ENCODE measurements around the gene XRCC1.

GRCh38 chr19:43564800-43565199 is 10.5 kb downstream of the XRCC1 start:
- TF ChIP-seq, protein P1, sequence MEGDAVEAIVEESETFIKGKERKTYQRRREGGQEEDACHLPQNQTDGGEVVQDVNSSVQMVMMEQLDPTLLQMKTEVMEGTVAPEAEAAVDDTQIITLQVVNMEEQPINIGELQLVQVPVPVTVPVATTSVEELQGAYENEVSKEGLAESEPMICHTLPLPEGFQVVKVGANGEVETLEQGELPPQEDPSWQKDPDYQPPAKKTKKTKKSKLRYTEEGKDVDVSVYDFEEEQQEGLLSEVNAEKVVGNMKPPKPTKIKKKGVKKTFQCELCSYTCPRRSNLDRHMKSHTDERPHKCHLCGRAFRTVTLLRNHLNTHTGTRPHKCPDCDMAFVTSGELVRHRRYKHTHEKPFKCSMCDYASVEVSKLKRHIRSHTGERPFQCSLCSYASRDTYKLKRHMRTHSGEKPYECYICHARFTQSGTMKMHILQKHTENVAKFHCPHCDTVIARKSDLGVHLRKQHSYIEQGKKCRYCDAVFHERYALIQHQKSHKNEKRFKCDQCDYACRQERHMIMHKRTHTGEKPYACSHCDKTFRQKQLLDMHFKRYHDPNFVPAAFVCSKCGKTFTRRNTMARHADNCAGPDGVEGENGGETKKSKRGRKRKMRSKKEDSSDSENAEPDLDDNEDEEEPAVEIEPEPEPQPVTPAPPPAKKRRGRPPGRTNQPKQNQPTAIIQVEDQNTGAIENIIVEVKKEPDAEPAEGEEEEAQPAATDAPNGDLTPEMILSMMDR (IDR thresholded peaks at IDR 0.05) = no peak
- TF ChIP-seq POLR2A (IDR thresholded peaks at IDR 0.05) (no peak), EP300 (IDR thresholded peaks at IDR 0.05) (no peak)
